K562 (cell line): ENCODE results near the gene MYH9.

ENCODE experiments used
- ZNF253 ChIP-seq: fragments of 250-450 bp; sonication (Bioruptor Pico); conservative IDR thresholded peaks from 2 replicates; pipeline ENCODE4 v1.6.1; 2021; ENCODE audit warnings: mild to moderate bottlenecking
- ZNF431 ChIP-seq: sonication (generic); formaldehyde crosslinking; IDR thresholded peaks from 2 replicates; pipeline ENCODE4 v1.8.0; 2022; ENCODE audit warnings: mild to moderate bottlenecking, missing genetic modification reagents
- ZZZ3 ChIP-seq: fragments of 450-650 bp; IDR thresholded peaks from 2 replicates; pipeline ENCODE4 v1.6.1; 2016; ENCODE audit warnings: antibody characterized with exemption, mild to moderate bottlenecking, moderate library complexity
- TF ChIP-seq, protein P1 (sequence below): fragments of 450-650 bp; IDR thresholded peaks from 2 replicates; pipeline ENCODE4 v1.6.1; 2016; ENCODE audit warnings: mild to moderate bottlenecking

DNA sequence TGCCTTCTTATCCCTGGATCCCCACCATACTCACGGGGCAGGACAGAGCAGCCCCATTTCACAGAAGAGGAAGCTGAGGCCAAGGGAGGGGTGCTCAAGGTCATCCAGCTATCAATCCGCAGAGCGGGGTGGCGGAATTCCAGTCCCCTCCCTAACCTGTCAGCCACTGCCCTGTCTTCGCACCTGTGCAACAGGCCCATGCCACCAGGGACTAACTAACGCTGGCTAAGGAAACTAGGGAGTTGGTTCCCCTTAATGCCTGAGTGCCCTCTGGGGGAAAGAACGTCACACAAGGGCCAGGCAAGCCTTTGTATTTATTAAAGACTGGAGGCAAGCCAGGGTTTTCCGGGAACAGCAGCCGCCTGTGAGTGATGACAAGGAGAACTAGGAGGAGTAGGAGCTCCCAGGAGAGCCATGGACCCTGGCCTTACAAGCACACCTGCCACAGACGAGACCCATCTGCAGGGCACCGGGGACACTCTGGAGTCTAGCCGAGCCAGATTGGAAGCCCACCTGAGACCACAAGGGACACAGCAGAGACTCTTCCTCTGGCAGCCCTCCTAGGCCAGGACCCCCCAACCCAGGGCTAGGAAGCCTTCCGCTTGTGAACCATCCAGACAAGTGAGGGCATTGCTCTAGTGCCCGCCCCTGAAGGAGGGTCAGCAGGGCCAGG lies 64.4 kb downstream of the MYH9 start:
- TF ChIP-seq ZZZ3 (no peak), ZNF431 (no peak), ZNF253 (CRISPR knock-in tag) (no peak)
- TF ChIP-seq, protein P1, sequence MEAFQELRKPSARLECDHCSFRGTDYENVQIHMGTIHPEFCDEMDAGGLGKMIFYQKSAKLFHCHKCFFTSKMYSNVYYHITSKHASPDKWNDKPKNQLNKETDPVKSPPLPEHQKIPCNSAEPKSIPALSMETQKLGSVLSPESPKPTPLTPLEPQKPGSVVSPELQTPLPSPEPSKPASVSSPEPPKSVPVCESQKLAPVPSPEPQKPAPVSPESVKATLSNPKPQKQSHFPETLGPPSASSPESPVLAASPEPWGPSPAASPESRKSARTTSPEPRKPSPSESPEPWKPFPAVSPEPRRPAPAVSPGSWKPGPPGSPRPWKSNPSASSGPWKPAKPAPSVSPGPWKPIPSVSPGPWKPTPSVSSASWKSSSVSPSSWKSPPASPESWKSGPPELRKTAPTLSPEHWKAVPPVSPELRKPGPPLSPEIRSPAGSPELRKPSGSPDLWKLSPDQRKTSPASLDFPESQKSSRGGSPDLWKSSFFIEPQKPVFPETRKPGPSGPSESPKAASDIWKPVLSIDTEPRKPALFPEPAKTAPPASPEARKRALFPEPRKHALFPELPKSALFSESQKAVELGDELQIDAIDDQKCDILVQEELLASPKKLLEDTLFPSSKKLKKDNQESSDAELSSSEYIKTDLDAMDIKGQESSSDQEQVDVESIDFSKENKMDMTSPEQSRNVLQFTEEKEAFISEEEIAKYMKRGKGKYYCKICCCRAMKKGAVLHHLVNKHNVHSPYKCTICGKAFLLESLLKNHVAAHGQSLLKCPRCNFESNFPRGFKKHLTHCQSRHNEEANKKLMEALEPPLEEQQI = no peak
